ENCODE measurements around the gene C1QL1.

Gene C1QL1

GRCh38 chr17:44914148-44914547 lies 54.0 kb downstream of the C1QL1 start:
- no peak for TF ChIP-seq SIN3A (IDR thresholded peaks at IDR 0.05; ENCODE audit: borderline replicate concordance, insufficient read depth, low read length)
- TF ChIP-seq FOXP2 (optimal IDR thresholded peaks at IDR 0.05; ENCODE audit: borderline replicate concordance, extremely low read depth, extremely low read length, insufficient read depth): no peak
- TF ChIP-seq TAF1 (IDR thresholded peaks at IDR 0.05; ENCODE audit: borderline replicate concordance, insufficient read depth, low read length): no peak
- TF ChIP-seq POLR2AphosphoS5 (IDR thresholded peaks at IDR 0.05; ENCODE audit: low read depth, low read length): no peak
- TF ChIP-seq REST (IDR thresholded peaks at IDR 0.05; ENCODE audit: insufficient read depth in 1 of 2, low read depth in 2 of 2, low read length in 2 of 2): no peak

DNA sequence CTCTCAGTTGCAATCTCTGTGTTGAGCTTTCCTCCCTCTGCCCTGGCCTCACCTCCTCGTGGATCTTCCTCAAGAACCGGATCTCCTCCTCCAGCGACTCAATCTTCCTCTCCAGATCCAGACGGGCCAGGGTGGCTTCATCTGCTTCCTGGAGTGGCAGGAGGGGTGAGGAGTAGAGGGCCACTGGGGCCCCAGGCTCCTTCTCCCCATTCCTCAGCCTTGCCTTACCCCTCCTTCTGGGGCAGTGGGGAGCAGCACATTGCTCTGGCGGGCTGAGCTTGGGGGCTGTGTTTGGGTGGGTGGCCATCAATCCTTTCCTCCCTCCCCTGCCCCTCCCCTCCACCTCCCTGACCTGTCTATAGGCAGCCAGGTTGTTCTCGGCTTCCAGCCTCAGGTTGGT lies 54.4 kb downstream of the C1QL1 start:
- no peak for TF ChIP-seq REST (IDR thresholded peaks at IDR 0.05; ENCODE audit: insufficient read depth in 1 of 2, low read depth in 2 of 2, low read length in 2 of 2)
- no peak for TF ChIP-seq SIN3A (IDR thresholded peaks at IDR 0.05; ENCODE audit: borderline replicate concordance, insufficient read depth, low read length)
- TF ChIP-seq FOXP2 (optimal IDR thresholded peaks at IDR 0.05; ENCODE audit: borderline replicate concordance, extremely low read depth, extremely low read length, insufficient read depth): no peak
- TF ChIP-seq POLR2AphosphoS5 (IDR thresholded peaks at IDR 0.05; ENCODE audit: low read depth, low read length): no peak
- TF ChIP-seq TAF1 (IDR thresholded peaks at IDR 0.05; ENCODE audit: borderline replicate concordance, insufficient read depth, low read length): no peak

GRCh38 chr17:44912763-44913544 lies 55.1 kb downstream of the C1QL1 start:
- TF ChIP-seq REST (IDR thresholded peaks at IDR 0.05; ENCODE audit: insufficient read depth in 1 of 2, low read depth in 2 of 2, low read length in 2 of 2) (no peak), SIN3A (IDR thresholded peaks at IDR 0.05; ENCODE audit: borderline replicate concordance, insufficient read depth, low read length) (no peak), POLR2AphosphoS5 (IDR thresholded peaks at IDR 0.05; ENCODE audit: low read depth, low read length) (no peak), FOXP2 (optimal IDR thresholded peaks at IDR 0.05; ENCODE audit: borderline replicate concordance, extremely low read depth, extremely low read length, insufficient read depth) (no peak), TAF1 (IDR thresholded peaks at IDR 0.05; ENCODE audit: borderline replicate concordance, insufficient read depth, low read length) (no peak)

DNA sequence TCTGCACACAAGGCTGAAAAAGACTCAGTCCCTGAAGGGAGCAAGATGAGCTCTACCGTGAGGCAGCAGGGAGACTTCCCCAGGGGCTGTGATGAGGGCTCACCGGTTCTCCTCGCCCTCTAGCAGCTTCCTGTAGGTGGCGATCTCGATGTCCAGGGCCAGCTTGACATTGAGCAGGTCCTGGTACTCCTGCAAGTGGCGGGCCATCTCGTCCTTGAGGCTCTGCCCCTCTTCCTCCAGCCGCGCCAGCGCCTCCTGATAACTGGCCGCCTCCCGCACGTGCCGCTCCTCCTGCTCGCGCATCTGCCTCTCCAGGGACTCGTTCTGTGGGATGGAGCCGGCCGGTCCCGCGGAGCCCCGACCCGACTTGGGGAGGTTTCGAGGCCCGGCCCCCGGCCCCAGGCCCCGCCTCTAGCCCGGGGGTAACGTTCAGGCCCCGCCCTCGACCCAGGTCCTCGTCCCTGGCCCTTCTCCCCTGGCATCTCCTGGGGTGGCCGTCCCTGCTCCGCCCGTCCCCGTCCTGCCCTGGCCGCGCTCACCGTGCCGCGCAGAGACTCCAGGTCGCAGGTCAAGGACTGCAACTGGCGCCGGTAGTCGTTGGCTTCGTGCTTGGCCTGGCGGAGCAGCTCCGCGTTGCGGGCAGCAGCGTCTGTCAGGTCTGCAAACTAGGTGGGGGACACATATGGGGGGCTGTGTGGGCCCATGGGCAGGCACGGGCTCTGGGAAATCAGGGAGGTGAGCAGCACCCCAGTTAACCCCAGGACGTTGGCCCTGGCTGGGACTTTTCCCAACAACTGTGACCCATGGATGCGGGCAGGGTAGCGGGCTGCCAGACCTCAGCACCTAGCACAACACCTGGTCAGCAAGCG lies 56.7 kb downstream of the C1QL1 start:
- TF ChIP-seq FOXP2 (optimal IDR thresholded peaks at IDR 0.05; ENCODE audit: borderline replicate concordance, extremely low read depth, extremely low read length, insufficient read depth): no peak
- no peak for TF ChIP-seq SIN3A (IDR thresholded peaks at IDR 0.05; ENCODE audit: borderline replicate concordance, insufficient read depth, low read length)
- TF ChIP-seq REST (IDR thresholded peaks at IDR 0.05; ENCODE audit: insufficient read depth in 1 of 2, low read depth in 2 of 2, low read length in 2 of 2): no peak
- no peak for TF ChIP-seq TAF1 (IDR thresholded peaks at IDR 0.05; ENCODE audit: borderline replicate concordance, insufficient read depth, low read length)
- TF ChIP-seq POLR2AphosphoS5 (IDR thresholded peaks at IDR 0.05; ENCODE audit: low read depth, low read length): no peak

Data from PFSK-1 (cell line).